IMR-90 (cell line): ENCODE data around the gene HINT3. TPM values are rescaled to one million over a fixed set of nuclear protein-coding genes. Genes with fewer than 3 reads are reported as not detected.
A peak's percentile ranks its signal among the peaks of the same experiment; 100 is the strongest.

Experiments used
- ATAC-seq: fragments of 200-7000 bp; cut with Tn5 transposase; 2 replicates; pipeline ENCODE4 v1.9.1; 2020; ENCODE audit warnings: low read depth, mild to moderate bottlenecking, moderate library complexity
- BruUV-seq: library from RNA; stranded (reverse); fragments of 400-500 nt; replicated peaks from 2 replicates; lab custom pipeline; 2021; lab: Mats Ljungman, UMichigan
- CTCF ChIA-PET: fragments of 300-600 bp; formaldehyde crosslinking; extraction: SDS; loops from one replicate; lab custom pipeline; 2021; ENCODE audit warnings: antibody characterized with exemption; lab: Yijun Ruan, JAX
- POLR2A ChIA-PET: fragments of 300-600 bp; sonication (Branson Sonifier 250); formaldehyde crosslinking; loops from one replicate; lab custom pipeline; 2022; ENCODE audit warnings: antibody characterized with exemption; ENCODE audit not compliant: unreplicated experiment; lab: Charles Lee
- DNase-seq: peaks from one replicate; pipeline ENCODE4 v3.0.0; 2013
- H2AFZ ChIP-seq: replicated peaks from 2 replicates; pipeline ENCODE3; 2013; ENCODE audit warnings: low read length, mild to moderate bottlenecking; ENCODE audit not compliant: poor library complexity
- H2AK5ac ChIP-seq: 2 replicates; pipeline ENCODE4 v1.6.1; 2013; ENCODE audit warnings: low read depth, low read length, inconsistent platforms
- H2AK9ac ChIP-seq: replicated peaks from 2 replicates; pipeline ENCODE3; 2013; ENCODE audit warnings: mild to moderate bottlenecking, low read depth, low read length, moderate library complexity; ENCODE audit not compliant: poor library complexity
- H2BK120ac ChIP-seq: 2 replicates; pipeline ENCODE4 v1.6.1; 2013; ENCODE audit warnings: low read depth, low read length, inconsistent platforms
- H2BK15ac ChIP-seq: 3 replicates; pipeline ENCODE4 v1.6.1; 2013; ENCODE audit warnings: low read depth, low read length, inconsistent platforms
- H2BK20ac ChIP-seq: 2 replicates; pipeline ENCODE4 v1.6.1; 2013; ENCODE audit warnings: low read depth, mild to moderate bottlenecking, inconsistent platforms, low read length, moderate library complexity
- H2BK5ac ChIP-seq: 2 replicates; pipeline ENCODE4 v1.6.1; 2013; ENCODE audit warnings: mild to moderate bottlenecking, low read depth, low read length, inconsistent platforms; ENCODE audit not compliant: poor library complexity, severe bottlenecking
- H3K14ac ChIP-seq: replicated peaks from 2 replicates; pipeline ENCODE4 v1.6.1; 2013; ENCODE audit warnings: low read depth, low read length, inconsistent platforms
- H3K18ac ChIP-seq: 2 replicates; pipeline ENCODE4 v1.6.1; 2013; ENCODE audit warnings: low read depth, low read length, control low read depth
- H3K23ac ChIP-seq: 2 replicates; pipeline ENCODE4 v1.6.1; 2013; ENCODE audit warnings: low read depth, low read length, inconsistent platforms
- H3K27ac ChIP-seq: 2 replicates; pipeline ENCODE4 v1.5.1; 2013; ENCODE audit warnings: mild to moderate bottlenecking, control low read depth, low read length; ENCODE audit not compliant: insufficient read depth
- H3K27me3 ChIP-seq: 2 replicates; pipeline ENCODE4 v1.6.1; 2013; ENCODE audit warnings: low read length; ENCODE audit not compliant: control insufficient read depth, insufficient read depth
- H3K36me3 ChIP-seq: 2 replicates; pipeline ENCODE4 v1.6.1; 2013; ENCODE audit warnings: low read length, mixed read lengths; ENCODE audit not compliant: control insufficient read depth, insufficient read depth
- H3K4ac ChIP-seq: 2 replicates; pipeline ENCODE4 v1.6.1; 2013; ENCODE audit warnings: low read depth, low read length, inconsistent platforms
- H3K4me1 ChIP-seq: 2 replicates; pipeline ENCODE4 v1.6.1; 2013; ENCODE audit warnings: low read length, mixed read lengths; ENCODE audit not compliant: control insufficient read depth, insufficient read depth
- H3K4me2 ChIP-seq: 2 replicates; pipeline ENCODE4 v1.6.1; 2013; ENCODE audit warnings: low read depth, mild to moderate bottlenecking, control low read depth, low read length, moderate library complexity
- H3K4me3 ChIP-seq: 2 replicates; pipeline ENCODE4 v1.5.1; 2013; ENCODE audit warnings: low read depth, mild to moderate bottlenecking, control low read depth, low read length, moderate library complexity; ENCODE audit not compliant: insufficient read depth
- H3K56ac ChIP-seq: 2 replicates; pipeline ENCODE4 v1.6.1; 2013; ENCODE audit warnings: low read length, inconsistent platforms; ENCODE audit not compliant: insufficient read depth; ENCODE audit errors: extremely low read depth
- H3K79me1 ChIP-seq, 2 experiments: 2 replicates each; pipeline ENCODE4 v1.6.1; 2013; ENCODE audit warnings: low read length in 2 of 2, inconsistent platforms in 1 of 2, low read depth in 1 of 2
- H3K9ac ChIP-seq: 2 replicates; pipeline ENCODE4 v1.6.1; 2013; ENCODE audit warnings: low read depth, low read length, control low read depth
- H3K9me1 ChIP-seq: 2 replicates; pipeline ENCODE4 v1.6.1; 2013; ENCODE audit warnings: low read length, inconsistent platforms; ENCODE audit not compliant: insufficient read depth
- H3K9me3 ChIP-seq: 2 replicates; pipeline ENCODE4 v1.6.1; 2013; ENCODE audit warnings: low read length; ENCODE audit not compliant: control insufficient read depth, insufficient read depth
- H4K20me1 ChIP-seq: 2 replicates; pipeline ENCODE4 v1.6.1; 2013; ENCODE audit warnings: low read length, inconsistent platforms; ENCODE audit not compliant: insufficient read depth
- H4K5ac ChIP-seq: 2 replicates; pipeline ENCODE4 v1.6.1; 2013; ENCODE audit warnings: mild to moderate bottlenecking, low read depth, low read length, control low read depth
- H4K8ac ChIP-seq, 2 experiments: 2 replicates each; pipeline ENCODE4 v1.6.1; 2013; ENCODE audit warnings: low read depth in 2 of 2, low read length in 2 of 2, control low read depth in 1 of 2, inconsistent platforms in 1 of 2
- H4K91ac ChIP-seq: 2 replicates; pipeline ENCODE4 v1.6.1; 2013; ENCODE audit warnings: low read depth, low read length, inconsistent platforms; ENCODE audit not compliant: insufficient read depth
- BHLHE40 ChIP-seq: fragments of 150-350 bp; IDR thresholded peaks from 2 replicates; pipeline ENCODE4 v1.6.1; 2016; ENCODE audit warnings: mild to moderate bottlenecking, low read depth, low read length
- CEBPB ChIP-seq: IDR thresholded peaks from 2 replicates; pipeline ENCODE4 v1.6.1; 2012; ENCODE audit warnings: low read depth, low read length, improper control_type of control experiment
- CHD1 ChIP-seq: IDR thresholded peaks from 2 replicates; pipeline ENCODE4 v1.6.1; 2012; ENCODE audit warnings: low read depth, low read length, improper control_type of control experiment
- CTCF ChIP-seq: conservative IDR thresholded peaks from 2 replicates; pipeline ENCODE4 v1.5.1; 2012; ENCODE audit warnings: mild to moderate bottlenecking, low read depth, low read length, improper control_type of control experiment
- ELK1 ChIP-seq: fragments of 150-350 bp; IDR thresholded peaks from 2 replicates; pipeline ENCODE4 v1.6.1; 2016; ENCODE audit warnings: low read depth, mild to moderate bottlenecking, low read length, moderate library complexity, borderline replicate concordance
- FOS ChIP-seq: fragments of 150-350 bp; IDR thresholded peaks from 2 replicates; pipeline ENCODE4 v1.6.1; 2016; ENCODE audit warnings: low read depth, low read length
- MAZ ChIP-seq: IDR thresholded peaks from 2 replicates; pipeline ENCODE4 v1.6.1; 2012; ENCODE audit warnings: low read depth, mild to moderate bottlenecking, low read length, improper control_type of control experiment, moderate library complexity, borderline replicate concordance
- MXI1 ChIP-seq: IDR thresholded peaks from 2 replicates; pipeline ENCODE4 v1.6.1; 2012; ENCODE audit warnings: low read depth, mild to moderate bottlenecking, low read length, moderate library complexity, borderline replicate concordance
- NFE2L2 ChIP-seq: fragments of 150-350 bp; IDR thresholded peaks from 2 replicates; pipeline ENCODE4 v1.6.1; 2016; ENCODE audit warnings: low read depth, mild to moderate bottlenecking, low read length
- POLR2A ChIP-seq: IDR thresholded peaks from 2 replicates; pipeline ENCODE4 v1.6.1; 2012; ENCODE audit warnings: mild to moderate bottlenecking, low read depth, low read length
- RCOR1 ChIP-seq: IDR thresholded peaks from 2 replicates; pipeline ENCODE4 v1.6.1; 2012; ENCODE audit warnings: mild to moderate bottlenecking, low read length, improper control_type of control experiment; ENCODE audit not compliant: insufficient replicate concordance
- RFX5 ChIP-seq: IDR thresholded peaks from 2 replicates; pipeline ENCODE4 v1.8.0; 2012; ENCODE audit warnings: low read depth, mild to moderate bottlenecking, low read length, moderate library complexity
- USF2 ChIP-seq: fragments of 150-350 bp; IDR thresholded peaks from 2 replicates; pipeline ENCODE4 v1.6.1; 2017; ENCODE audit warnings: mild to moderate bottlenecking, antibody characterized with exemption, low read length, low read depth
- WGBS, 2 experiments: methylation state at CpG; one replicate each; pipeline versions ENCODE4 v1.1.5 to v1.1.7; 2013; ENCODE audit warnings: missing lambda C conversion rate in 2 of 2; ENCODE audit not compliant: insufficient read length in 1 of 2; ENCODE audit errors: extremely low coverage in 2 of 2; 5-methylcytosine and 5-hydroxymethylcytosine counted together
- dilution Hi-C: fragments of 300-500 bp; cut with HindIII; formaldehyde crosslinking; loops from one replicate; pipeline ENCODE4 v1.14.3; 2018; ENCODE audit warnings: low sequenced_read_pairs; ENCODE audit not compliant: unreplicated experiment
- in situ Hi-C: fragments of 300-500 bp; cut with MboI; formaldehyde crosslinking; loops from 3 replicates; pipeline ENCODE4 v1.14.3; 2019; ENCODE audit warnings: low sequenced_read_pairs, inconsistent platforms, mixed read lengths
- intact Hi-C: fragments of 100-400 bp; cut with micrococcal nuclease; formaldehyde crosslinking; loops from 2 replicates; pipeline ENCODE4 v1.10.0; 2022
- polyA plus RNA-seq, 3 experiments: library from polyadenylated mRNA; depleted of rRNA; stranded (reverse); fragments of >200 nt; gene quantifications; 2 replicates each; pipeline ENCODE4 v1.2.3, GENCODE V29; 2012; ENCODE audit warnings: low replicate concordance in 1 of 3
- total RNA-seq: library from RNA; depleted of rRNA; stranded (reverse); fragments of >200 nt; gene quantifications from 2 replicates; pipeline ENCODE4 v1.2.3, GENCODE V29; 2012

Gene HINT3
- total and polyA plus RNA-seq, 2 of the 4 experiments (the other 2 are of a cell fraction), result 3.4 to 6.5 TPM

DNA sequence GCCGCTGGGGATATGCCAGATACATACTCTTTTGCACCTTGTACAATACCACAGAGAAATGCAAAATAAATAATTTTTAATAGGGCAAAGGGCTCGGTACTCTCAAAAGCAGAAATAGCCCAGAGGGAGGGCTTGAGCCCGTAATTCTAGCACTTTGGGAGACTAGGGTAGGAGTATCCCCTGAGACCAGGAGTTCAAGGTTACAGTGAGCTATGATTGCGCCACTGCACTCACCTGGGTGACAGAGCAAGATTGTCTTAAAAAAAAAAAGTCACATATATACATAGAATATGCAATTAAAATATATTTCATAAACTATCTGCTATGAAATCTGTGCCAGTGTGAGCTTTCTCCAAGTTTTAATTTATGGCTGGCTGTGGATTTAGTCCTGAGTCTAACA, 29.0 kb downstream of the HINT3 start:
- no peak overlapping the region for H2AK5ac ChIP-seq
- no peak for DNase-seq
- no peak overlapping the region for H2BK20ac ChIP-seq
- no peak for ATAC-seq
- no peaks in the 10 kb centered on the region for H4K20me1 ChIP-seq
- peak overlapping the region; percentile 93 for H3K4me3 ChIP-seq
- H3K23ac ChIP-seq, result no peak overlapping the region
- whole genome bisulfite sequencing, 2 experiments, result no CpG with 5 or more reads among the region's 4 CpGs
- peaks cover 14 to 29% of the 10 kb centered on the region in 2 experiments; a peak in 3 of 4 replicates for H3K79me1 ChIP-seq
- H3K4me1 ChIP-seq, result peaks cover 12% of the 10 kb centered on the region
- H2AFZ ChIP-seq, result no peak overlapping the region
- intact Hi-C loops (no loop called here), in situ Hi-C loops (no loop called here), dilution Hi-C loops (no loop called here)
- H4K91ac ChIP-seq, result no peak overlapping the region
- H2BK15ac ChIP-seq, result no peak overlapping the region
- H3K18ac ChIP-seq, result no peak overlapping the region
- H3K36me3 ChIP-seq, result no peaks in the 10 kb centered on the region
- peak overlapping the region; percentile 93 for H3K4me2 ChIP-seq
- no peak overlapping the region for H3K56ac ChIP-seq
- BruUV-seq, result no TSS peak
- POLR2A ChIA-PET, result interaction anchor here (0.6 kb wide), 1 partner anchor 451 kb away, joined by 3 read pairs; no protein-coding TSS in a partner anchor
- no peaks in the 10 kb centered on the region for H3K9me3 ChIP-seq
- H3K4ac ChIP-seq, result peak overlapping the region; percentile 96; the same call in 1 of the 2 replicates
- H4K8ac ChIP-seq, result peak overlapping the region in 1 of 2 experiments; percentile 78; a peak in 3 of 4 replicates
- H4K5ac ChIP-seq, result peak overlapping the region; percentile 59; the same call in 1 of the 2 replicates
- H2BK5ac ChIP-seq, result no peak overlapping the region
- H3K27me3 ChIP-seq, result no peaks in the 10 kb centered on the region
- CTCF ChIA-PET, result interaction anchor here (1.0 kb wide), 1 partner anchor 11 kb away, joined by 3 read pairs; no protein-coding TSS in a partner anchor
- H2AK9ac ChIP-seq, result no peak overlapping the region
- H3K9ac ChIP-seq, result 0 out of 2 replicates have a peak overlapping the region, but pooled peaks have one; percentile 85
- no peak for TF ChIP-seq FOS
- TF ChIP-seq NFE2L2, result no peak
- no peak for TF ChIP-seq CTCF
- no peak for TF ChIP-seq RFX5
- TF ChIP-seq POLR2A, result no peak
- no peak for TF ChIP-seq MXI1
- no peak for TF ChIP-seq CEBPB
- TF ChIP-seq MAZ, result no peak
- no peak for TF ChIP-seq CHD1
- TF ChIP-seq USF2, result no peak
- no peak for TF ChIP-seq BHLHE40
- TF ChIP-seq ELK1, result no peak
- no peak for TF ChIP-seq RCOR1
- no peak overlapping the region for H2BK120ac ChIP-seq
- H3K27ac ChIP-seq, result no peak overlapping the region
- peaks cover 11% of the 10 kb centered on the region; the same call in 1 of the 2 replicates for H3K9me1 ChIP-seq
- no peak overlapping the region for H3K14ac ChIP-seq
